GM21423 (cell line): ENCODE data around the gene DCD.
"Not testable (repeated sequence)": the region's sequence is repeated elsewhere in the genome, so short reads cannot be mapped to it uniquely, and the experiment has no call there.

Experiments used
- ATAC-seq: cut with Tn5 transposase; IDR thresholded peaks from one replicate; pipeline ENCODE4 v1.9.1; 2021; ENCODE audit warnings: mild to moderate bottlenecking, moderate library complexity; ENCODE audit not compliant: unreplicated experiment

The DCD gene, protein sequence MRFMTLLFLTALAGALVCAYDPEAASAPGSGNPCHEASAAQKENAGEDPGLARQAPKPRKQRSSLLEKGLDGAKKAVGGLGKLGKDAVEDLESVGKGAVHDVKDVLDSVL

DNA sequence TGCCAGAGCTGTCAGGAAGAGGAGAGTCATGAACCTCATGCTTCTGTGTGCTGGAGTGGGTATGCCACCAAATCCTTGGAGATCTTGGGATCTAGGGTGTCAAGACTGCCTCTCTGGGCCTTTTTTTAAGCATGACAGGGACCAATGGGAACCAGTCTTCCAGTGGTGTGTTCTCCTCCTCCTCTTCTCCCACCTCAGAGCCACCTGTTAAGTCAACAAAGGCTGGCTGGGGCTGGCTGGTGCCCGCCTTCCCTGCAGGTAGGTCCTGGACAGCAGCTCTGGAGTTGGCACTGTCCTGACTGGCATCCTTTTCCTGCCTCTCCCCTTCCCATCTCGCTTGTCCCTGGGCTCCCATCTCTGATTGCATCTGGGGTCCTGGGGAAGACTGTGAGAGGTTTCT, at the start of gene DCD:
DCD (minus strand) TSS at position 101 of the 400 bp plus-strand sequence; CDS start at position 39, 62 bp downstream.
- ATAC-seq = no peak

DNA sequence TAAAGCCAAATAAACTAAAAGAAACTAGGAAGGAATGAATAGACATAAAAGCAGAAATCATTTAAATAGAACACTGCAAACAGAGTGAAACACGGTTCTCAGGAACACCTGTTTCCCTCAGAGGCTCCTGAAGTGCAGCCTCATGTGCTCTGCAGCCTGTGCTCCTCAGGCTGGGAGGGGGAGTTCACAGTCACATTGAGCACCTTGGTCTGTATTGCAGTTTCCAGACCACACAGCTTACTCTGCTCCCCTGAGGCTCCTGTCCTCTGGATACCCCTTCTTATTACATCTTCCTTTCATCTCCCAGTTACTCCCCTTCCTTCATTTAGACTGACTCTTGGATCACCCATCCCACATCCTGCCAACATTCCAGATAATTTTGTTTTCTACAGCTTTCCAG, 49.7 kb upstream of the DCD start:
- no peak for ATAC-seq

DNA sequence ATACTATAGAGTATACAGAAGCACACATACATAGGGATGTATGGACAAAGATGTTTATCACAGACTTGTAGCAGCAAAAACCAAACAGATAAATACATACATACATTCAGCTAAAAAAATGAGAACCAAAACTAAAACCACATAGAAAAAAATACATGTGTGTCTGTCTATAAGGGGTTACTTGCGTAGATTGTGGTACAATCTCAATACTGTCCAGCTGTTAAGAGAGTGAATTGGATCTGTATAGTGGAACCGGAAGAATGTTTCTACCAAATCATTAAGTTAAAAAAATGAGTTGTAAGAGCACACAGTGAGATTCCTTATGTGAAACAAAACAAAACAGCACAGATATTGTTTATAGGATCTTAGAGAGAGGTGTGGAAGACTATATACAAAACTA, 44.2 kb upstream of the DCD start:
- ATAC-seq = no peak

DNA sequence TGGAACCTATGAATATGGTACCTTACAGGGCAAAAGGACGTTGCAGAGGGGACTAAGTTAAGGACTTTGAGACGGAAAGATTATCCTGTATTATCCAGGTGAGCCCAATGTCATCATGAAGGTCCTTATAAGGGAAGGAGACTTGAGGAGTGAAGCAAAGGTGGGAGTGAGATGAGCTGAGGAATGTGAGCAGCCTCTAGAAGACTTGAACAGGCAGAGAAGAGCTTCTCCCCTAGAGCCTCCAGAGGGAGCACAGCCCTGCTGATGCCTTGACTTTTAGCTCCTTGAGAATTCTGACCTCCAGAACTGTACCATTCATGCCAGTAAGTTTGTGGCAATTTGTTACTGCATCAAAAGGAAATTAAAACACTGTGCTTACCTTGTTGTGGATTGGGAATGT, 41.8 kb upstream of the DCD start:
- no peak for ATAC-seq

DNA sequence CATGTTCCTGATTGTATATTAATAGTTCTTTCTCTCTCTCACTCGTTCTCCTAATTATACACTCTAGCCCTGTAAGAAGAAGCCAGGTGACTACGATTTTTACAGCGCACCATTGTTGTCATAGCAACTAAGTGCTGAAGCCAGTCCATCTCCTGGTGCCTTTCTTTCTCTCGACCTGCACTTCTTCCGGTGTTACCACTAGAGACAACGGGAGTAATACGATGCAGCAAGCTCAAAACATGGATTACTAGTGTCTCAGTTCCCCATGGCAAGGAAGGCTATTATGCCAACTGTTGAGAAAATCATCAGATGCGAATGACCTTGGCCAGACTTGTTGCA, 40.8 kb upstream of the DCD start:
- ATAC-seq = no peak

DNA sequence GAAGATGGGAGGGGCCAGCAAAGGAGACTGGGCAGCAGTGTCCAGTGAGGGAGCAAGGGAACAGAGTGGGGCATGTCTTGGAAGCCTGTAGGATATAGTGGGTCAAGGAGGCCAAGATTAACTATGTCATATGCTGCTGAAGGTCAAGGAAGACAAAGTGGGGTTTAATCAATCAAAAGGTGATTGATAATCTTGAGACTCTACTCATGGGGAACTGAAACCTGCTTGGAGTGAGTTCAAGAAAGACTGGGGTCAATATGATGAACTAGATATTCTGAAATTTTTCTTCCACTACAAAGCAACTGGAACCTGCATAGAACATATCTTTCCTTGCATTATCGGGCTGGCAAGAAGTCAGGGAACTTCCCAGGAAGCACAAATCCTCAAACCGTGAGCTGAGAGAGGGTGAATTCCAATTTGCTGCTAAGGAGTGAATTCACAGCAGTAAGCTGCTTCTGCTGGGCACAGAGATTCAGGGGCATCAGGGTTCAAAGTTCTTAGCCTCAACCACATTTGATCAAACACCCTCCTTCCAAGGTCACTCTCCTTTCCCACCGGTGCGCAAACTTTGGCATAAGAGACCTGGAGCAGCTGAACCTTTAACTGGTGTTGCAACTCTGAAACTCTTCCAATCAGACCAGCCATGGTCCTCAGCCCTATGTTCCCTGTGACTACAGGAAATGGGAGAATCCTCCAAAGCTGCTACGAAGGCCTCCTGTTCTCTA, 40.3 kb upstream of the DCD start:
- ATAC-seq = no peak

DNA sequence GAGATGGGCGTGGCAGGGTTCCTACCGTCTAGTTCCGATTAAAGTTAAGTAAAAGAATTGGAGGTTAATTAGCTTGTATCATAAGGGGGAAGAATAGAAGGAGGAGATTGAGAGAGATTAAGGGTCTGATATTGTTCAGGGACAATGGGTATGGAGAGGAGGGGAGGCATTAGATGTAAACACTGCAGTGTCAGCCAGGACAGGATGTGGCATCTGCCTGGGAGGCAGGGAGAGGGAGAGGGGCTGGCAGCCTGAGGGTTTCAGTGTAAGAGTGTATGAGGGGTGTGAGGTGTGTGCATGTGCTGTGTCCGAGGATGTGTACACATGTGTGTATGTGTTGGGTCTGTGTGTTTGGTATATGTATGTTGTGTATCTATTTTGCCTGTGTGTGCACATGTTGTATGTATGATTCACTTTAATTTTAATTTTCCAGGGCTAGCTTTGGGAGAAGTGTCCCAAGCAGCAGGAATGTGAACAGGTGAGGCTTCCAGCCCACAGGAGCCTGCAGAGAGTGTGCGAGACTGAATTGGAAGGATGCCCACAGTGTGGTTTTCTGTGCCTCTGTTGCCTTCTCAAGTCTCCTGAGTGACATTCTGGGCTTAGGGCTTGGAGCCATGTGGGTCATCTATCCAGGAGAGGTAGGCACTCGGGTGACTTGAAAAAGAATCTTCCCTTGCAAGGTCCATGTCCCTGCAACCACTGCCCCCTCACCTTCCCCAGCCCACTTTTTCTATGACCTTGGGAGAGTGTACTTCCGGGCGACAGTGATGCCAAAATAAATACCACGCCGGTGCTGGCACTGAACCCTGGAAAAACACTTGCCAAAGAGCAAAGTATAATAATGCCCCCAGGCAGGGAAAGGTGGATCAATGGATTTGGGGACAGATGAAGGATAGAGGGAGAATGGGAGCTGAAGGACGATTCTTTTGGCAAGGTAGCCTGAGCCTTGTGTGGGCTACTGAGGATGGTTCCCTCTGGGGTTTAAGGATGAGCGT, 36.8 kb upstream of the DCD start:
- ATAC-seq = no peak

DNA sequence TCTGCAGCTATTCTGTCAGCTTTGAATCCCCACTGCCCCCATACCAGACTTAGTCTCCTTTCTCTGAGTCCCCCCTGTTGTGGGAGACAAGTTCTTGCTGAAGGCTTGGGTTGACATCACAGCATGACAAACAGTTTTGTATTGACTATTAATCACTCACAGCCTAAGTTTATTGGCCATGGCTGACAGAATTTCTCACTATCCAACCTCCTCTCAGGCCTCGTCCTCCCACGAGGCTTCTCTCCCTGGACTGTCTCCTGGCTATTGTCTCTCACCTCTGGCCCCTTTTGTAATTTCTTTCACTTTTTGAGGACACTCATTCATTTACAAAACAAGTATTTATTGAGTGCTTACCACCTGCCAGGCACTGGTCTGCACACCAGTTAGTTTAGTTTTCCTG, 35.2 kb upstream of the DCD start:
- no peak for ATAC-seq

DNA sequence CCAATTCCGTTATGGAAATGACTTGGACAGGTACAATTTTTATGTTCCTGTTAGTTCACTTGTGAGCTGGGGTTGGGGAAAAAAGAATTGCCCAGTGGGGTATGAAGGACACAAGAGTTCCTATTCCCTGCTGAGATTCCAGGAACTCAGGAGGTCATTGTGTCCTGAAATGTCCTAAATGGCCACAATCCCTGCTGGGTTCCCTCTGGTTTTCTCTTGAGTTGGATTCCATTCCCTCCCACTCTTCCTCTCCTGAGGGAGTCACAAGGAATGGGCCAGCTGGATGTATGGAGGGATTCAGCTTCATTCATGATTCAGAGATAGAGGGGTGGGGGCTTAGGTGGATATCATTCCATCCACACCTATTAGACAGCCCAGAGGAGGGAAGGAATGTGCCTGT, 34.5 kb upstream of the DCD start:
- no peak for ATAC-seq

DNA sequence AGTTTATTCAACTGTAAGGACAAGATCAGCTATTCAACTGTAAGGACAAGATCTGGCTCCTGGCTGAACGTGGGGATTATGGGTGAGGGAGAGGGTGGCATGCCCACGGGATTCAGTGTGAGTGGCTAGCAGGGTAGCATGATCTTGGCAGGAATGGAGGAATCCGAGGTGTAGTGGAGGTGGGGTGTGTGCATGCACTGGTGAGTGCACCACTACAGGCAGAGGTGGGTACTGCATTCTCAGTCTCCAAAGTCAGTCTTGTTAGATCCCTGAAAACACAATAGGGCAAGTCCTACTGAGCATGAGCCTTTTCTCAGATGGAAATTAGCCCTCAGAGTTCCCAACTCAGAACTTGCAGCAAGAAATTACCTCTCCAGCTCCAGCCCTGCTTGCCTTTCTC, 32.2 kb upstream of the DCD start:
- ATAC-seq = no peak

DNA sequence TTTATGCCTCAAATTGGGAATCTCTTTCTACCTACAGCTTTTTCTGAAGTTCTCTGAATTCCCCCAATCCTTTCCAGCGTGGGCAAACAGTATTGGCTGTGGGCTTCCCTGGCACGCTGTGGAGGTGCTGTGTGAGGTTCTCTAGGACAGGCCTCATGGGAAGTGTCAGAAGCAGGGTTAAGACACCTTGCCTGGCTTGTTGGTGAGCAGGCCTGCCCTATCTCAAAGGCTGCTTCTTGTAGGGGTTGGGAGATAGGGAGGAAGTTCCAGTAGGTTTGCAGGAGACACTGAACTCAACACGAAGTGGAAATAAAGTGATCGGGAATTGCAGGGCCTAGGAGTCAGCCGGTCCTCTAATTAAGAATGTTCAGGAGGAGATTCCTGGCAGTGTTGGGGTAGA, 30.0 kb upstream of the DCD start:
- ATAC-seq = no peak

DNA sequence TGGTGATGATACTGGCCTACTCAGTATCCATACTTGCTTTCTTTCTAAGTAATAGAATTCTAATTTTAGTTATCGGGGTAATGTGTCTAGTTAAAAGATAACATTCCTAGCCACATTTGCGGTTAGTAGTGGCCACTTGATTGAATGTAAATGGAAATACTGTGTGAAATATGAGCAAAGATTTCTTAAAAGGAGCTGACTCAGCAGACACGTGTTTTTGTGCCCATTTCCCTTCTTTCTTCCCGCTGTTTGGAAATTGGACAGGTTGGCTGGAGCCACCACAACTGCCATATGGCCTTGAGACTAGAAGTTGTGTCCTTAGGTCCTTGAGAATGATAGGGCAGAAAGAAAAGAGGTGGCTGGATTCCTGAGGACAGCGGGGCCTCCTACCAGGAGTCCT, 19.8 kb upstream of the DCD start:
- ATAC-seq = no peak

DNA sequence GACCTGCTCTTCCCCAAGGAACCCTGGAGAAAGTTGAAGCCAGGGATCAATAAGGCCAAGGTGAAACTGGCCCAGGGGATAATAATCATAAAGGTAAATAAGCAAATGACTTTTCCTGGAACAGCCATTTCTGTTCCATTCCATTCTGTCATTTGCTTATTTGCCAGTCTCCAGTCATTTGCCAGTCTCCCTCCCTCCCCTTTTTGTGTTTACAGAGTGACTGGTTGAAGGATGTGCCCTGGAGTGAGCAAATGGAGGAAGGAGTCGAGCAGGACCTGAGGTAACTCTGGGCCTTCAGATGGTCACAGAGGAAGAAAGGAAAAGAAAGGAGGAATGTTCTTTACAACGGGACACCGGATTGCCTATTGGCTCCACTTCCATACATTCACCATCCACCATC, 17.8 kb upstream of the DCD start:
- no peak for ATAC-seq

DNA sequence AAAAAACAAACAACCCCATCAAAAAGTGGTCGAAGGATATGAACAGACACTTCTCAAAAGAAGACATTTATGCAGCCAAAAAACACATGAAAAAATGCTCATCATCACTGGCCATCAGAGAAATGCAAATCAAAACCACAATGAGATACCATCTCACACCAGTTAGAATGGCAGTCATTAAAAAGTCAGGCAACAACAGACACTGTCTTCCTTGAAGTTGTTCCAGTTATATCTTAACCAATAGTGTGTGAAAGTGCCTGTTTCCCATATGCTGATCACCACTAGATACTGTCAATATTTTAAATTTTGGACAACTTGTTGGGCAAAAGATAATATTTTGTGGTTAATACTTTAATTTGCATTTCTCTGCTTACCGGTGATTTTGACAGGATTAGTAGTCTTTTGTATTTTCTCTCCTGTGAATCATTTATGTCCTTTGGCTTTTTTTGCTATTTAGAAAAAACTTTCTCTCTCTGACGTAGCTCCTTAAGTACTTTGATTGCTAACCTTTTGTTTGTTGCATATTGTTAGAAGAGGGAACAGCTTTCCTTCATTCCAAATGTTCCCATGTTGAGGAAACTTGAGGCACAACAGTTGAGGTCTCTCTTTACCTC, 17.0 kb upstream of the DCD start:
- ATAC-seq = not testable (repeated sequence)

DNA sequence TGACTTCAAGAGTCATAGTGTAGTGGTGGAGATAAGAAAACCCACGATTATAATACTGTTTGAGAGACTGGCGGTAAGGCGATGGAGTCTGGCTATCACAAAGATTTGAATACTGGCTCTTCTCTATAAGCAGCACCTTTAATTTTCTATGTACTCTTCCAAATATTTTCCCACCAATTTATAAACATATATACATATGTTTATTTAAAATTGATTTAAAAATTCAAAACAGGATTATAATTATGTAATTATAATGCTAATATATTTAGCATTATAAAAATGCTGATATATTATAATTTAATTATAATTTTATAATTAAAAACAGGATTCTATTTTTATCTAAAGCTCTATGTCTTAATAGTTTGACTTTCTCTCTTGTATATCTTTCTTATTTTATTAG, 15.4 kb upstream of the DCD start:
- no peak for ATAC-seq

DNA sequence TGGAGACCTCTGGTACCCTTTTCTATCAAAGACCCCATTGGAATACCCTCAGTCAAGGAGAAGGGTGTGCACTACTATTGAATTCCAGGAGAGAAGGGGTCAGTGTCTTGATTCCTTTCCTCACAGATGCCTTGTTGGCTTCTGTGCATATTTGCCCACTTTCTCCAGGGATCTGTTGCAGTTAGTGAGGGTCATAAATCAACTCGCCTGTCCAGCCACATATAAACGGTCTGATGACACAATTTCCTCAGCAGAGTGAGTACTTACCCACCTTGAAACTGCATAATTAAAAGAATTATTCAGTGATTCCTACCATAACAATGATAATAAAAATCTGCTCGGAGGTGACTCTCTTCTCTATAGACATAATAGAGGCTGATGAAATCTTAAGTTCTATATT, 13.9 kb upstream of the DCD start:
- no peak for ATAC-seq

DNA sequence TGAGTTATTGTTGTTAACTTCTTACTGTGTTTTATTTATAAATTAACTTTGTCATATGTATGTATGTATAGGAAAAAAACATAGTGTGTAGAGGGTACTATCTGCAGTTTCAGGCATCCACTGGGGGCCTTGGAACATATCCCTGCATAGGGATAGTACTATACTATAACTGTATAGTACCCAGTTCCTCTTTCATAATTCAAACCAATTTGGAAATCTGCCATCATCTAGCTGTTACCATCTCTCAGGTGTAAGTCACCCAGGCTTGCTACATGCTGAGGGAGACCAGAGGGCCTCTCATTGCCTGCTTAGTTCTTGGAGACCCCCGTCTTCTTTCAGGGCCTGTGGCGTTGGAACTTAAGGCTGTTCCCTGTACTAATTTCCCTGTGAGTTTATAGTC, 12.9 kb upstream of the DCD start:
- no peak for ATAC-seq

DNA sequence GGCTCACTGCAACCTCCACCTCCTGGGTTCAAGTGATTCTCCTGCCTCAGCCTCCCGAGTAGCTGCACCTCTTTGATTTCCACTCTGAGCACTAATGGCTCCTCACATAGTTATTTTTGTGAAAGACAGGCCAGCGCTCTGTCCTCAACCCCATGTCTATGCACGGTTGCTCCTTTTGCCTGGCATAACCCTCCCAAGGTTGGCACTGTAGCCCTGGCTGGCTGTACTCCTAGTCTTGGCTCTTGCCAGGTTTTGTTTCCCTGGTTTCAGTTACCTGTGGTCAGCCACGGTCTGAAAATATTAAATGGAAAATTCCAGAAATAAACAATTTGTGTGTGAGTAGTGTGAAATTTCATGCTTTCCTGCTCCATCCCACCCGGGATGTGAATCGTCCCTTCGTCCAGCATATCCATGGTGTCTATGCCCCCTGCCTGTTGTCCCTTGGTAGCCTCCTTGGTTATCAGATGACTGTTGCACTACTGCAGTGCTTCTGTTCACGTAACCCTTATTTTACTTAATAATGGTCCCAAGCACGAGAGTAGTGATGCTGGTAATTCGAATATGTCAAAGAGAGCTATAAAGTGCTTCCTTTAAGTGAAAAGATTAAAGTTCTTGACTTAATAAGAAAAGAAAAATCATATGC, 12.3 kb upstream of the DCD start:
- ATAC-seq = no peak

DNA sequence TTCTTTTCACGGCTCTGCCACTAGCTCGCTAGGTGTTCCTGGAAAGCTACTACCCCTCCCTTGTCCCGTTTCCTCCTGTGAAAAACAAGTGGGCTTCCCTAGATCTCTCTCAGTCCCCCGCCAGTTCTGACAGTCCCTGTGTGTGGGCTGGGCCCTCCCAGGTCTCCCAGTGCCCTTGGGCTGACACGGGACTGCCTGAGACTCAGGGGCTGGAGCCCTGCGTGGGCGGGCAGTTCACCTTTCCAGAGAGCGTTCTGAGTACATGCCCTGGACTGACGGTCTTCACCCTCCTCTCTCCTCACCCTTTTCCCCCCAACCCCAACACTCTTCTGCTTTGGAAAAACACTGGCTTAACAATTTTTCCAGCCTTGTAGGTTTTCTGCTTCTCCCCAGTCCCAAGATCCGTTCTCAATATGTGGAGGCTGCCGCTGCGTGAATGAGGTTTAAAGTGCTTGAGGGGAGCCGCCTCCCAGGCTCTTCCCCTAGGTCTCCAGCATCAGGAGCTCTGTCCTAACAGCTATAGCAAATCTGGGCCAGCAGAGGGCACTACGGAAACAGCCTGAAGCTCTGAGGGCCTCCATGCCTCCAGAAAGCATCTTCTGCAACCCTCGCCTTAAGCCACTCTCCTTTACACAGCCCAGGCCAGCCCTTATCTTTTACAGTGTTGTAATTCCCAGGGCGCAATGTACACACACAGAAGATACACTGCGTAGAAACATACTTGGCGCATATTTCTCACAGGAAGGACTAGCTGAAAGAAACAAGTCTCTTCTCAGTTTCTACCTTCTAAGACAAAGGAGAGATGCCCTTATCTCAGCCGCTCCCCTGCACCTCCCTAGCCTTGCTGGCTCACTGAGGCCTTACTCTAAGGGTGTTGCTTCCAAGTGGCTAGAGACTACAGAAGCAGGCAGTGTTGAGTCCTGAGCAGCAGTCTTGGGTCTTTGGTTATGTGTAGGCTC, 10.4 kb upstream of the DCD start:
- no peak for ATAC-seq

DNA sequence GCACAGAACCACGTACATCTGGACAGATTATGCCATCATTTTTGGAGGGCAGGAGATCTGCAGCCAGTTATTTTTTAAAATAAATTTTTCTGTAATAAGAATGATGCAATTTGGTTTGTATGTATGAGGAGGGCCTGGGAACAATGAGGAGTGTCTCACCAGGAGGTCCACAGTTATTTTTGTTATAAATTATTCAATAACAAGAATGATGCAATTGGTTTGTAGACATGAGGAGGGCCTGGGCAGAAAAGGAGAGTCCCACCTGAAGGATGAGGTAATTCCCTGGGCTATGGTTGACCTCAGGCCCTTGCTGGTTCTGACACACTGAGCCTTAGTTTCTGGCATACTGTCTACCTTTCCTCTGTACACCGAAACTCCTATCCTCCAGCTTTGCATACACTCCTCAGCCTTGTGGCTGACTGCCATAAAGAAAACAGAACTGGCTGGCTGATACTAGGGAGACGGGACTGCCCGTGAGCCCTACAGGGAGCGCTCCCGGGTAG, 9.0 kb upstream of the DCD start:
- ATAC-seq = no peak
